Kidney (tissue), 14 donors: ENCODE results near the gene MPP1. TPM values are rescaled to one million over a fixed set of nuclear protein-coding genes. Genes with fewer than 3 reads are reported as not detected.

Experiments used
- DNase-seq, 5 donors: peaks; one replicate each; pipeline ENCODE4 v3.0.0-alpha.2; 2013 to 2020
- FAIRE-seq: peaks from 2 replicates; lab custom pipeline; 2012; peaks lifted over from hg19 to GRCh38; lab: Jason Lieb, UNC
- H3K27ac ChIP-seq, 2 donors: one replicate each; pipeline ENCODE4 v1.7.0; 2013; ENCODE audit warnings: low read depth in 2 of 2, low read length in 2 of 2, inconsistent platforms in 1 of 2
- H3K27me3 ChIP-seq: one replicate; pipeline ENCODE4 v1.7.1; 2013; ENCODE audit warnings: low read length, inconsistent platforms; ENCODE audit not compliant: control insufficient read depth, insufficient read depth
- H3K36me3 ChIP-seq, 3 donors: one replicate each; pipeline versions ENCODE4 v1.7.0 to v1.7.1; 2013; ENCODE audit warnings: low read length in 3 of 3, control low read depth in 1 of 3, inconsistent platforms in 1 of 3; ENCODE audit not compliant: insufficient read depth in 3 of 3, control insufficient read depth in 2 of 3
- H3K4me1 ChIP-seq, 3 donors: one replicate each; pipeline versions ENCODE4 v1.7.0 to v1.7.1; 2013; ENCODE audit warnings: low read length in 3 of 3, inconsistent platforms in 1 of 3, low read depth in 1 of 3; ENCODE audit not compliant: control insufficient read depth in 2 of 3, insufficient read depth in 2 of 3
- H3K4me3 ChIP-seq, 3 donors: one replicate each; pipeline versions ENCODE4 v1.7.0 to v1.8.1; 2013; ENCODE audit warnings: low read length in 3 of 3, control low read depth in 1 of 3, inconsistent platforms in 1 of 3
- H3K9ac ChIP-seq, 3 donors: one replicate each; pipeline versions ENCODE4 v1.7.0 to v1.7.1; 2013; ENCODE audit warnings: low read length in 3 of 3, control low read depth in 1 of 3, inconsistent platforms in 1 of 3
- H3K9me3 ChIP-seq, 3 donors: one replicate each; pipeline versions ENCODE4 v1.7.0 to v1.7.1; 2013; ENCODE audit warnings: low read length in 3 of 3, control low read depth in 1 of 3, inconsistent platforms in 1 of 3; ENCODE audit not compliant: control insufficient read depth in 2 of 3, insufficient read depth in 1 of 3
- CTCF ChIP-seq: IDR thresholded peaks from 3 replicates; pipeline ENCODE4 v1.5.1; 2012; ENCODE audit warnings: mild to moderate bottlenecking, moderate library complexity, borderline replicate concordance; ENCODE audit not compliant: insufficient read depth; ENCODE audit errors: extremely low read depth
- intact Hi-C: fragments of 100-400 bp; cut with DNase I; formaldehyde crosslinking; loops from one replicate; pipeline ENCODE4 v1.11.1; 2022
- polyA plus RNA-seq: library from polyadenylated mRNA; stranded (reverse); fragments of 350-450 nt; fragmentation: Illumina TruSeq; extraction: RNeasy Lipid Tissue Mini Kit (QIAGEN cat#74804); gene quantifications from one replicate; pipeline ENCODE4 v1.2.3, GENCODE V29; 2014; ENCODE audit warnings: low read depth, low replicate concordance; ENCODE audit not compliant: insufficient read depth
- total RNA-seq: library from RNA; stranded (reverse); fragmentation: NEBNext Ultra II Directional; extraction: Animal tissue kit (Norgen Biotek cat#: 25700); gene quantifications from one replicate; pipeline ENCODE4 v1.2.1, GENCODE V29; 2021
- donor health status: control.
- donor health status: control.
- donor health status: control.
- donor health status: control.
- donor health status: control.
- donor health status: DM: yes; HTN: yes; CAD: no.
- donor health status: Normal renal cell carcinoma (clear cell type).

The MPP1 gene
- total and polyA plus RNA-seq, 2 donors from 2014 or later, result 47.0 to 76.4 TPM

- H3K36me3 ChIP-seq, result no peaks in the 10 kb centered on the region
- TF ChIP-seq CTCF, result no peak
- H3K27me3 ChIP-seq, result no peaks in the 10 kb centered on the region
- no peak overlapping the region for H3K4me3 ChIP-seq
- peaks cover 0 to 36% (median 25%) of the 10 kb centered on the region in 3 donors for H3K4me1 ChIP-seq
- DNase-seq (no peak), FAIRE-seq (no peak)
- no peak overlapping the region for H3K9ac ChIP-seq
- intact Hi-C loops, result no loop called here
- no peaks in the 10 kb centered on the region for H3K9me3 ChIP-seq
- no peak overlapping the region for H3K27ac ChIP-seq
These were observed 72.2 kb downstream of the MPP1 start for GRCh38 chrX:154733066-154733425.

- no peak for TF ChIP-seq CTCF
- Histone ChIP-seq H3K36me3 (no peaks in the 10 kb centered on the region), H3K27ac (peak overlapping the region in 1 of 2 donors; percentile 23), H3K4me3 (no peak overlapping the region), H3K4me1 (peaks cover 0 to 41% (median 26%) of the 10 kb centered on the region in 3 donors), H3K27me3 (no peaks in the 10 kb centered on the region), H3K9ac (no peak overlapping the region), H3K9me3 (no peaks in the 10 kb centered on the region)
- FAIRE-seq, result no peak
- intact Hi-C loops, result no loop called here
- peak in 2 of 5 donors; percentile 21 to 32 for DNase-seq
These were observed 72.7 kb downstream of the MPP1 start for GRCh38 chrX:154732421-154733065.

GRCh38 chrX:154731881-154732280 lies 73.4 kb downstream of the MPP1 start:
- intact Hi-C loops, result no loop called here
- no peak for TF ChIP-seq CTCF
- no peak for DNase-seq
- no peak overlapping the region for H3K4me3 ChIP-seq
- H3K27me3 ChIP-seq, result no peaks in the 10 kb centered on the region
- H3K27ac ChIP-seq, result no peak overlapping the region
- no peak overlapping the region for H3K9ac ChIP-seq
- H3K36me3 ChIP-seq, result no peaks in the 10 kb centered on the region
- H3K4me1 ChIP-seq, result peaks cover 0 to 47% (median 28%) of the 10 kb centered on the region in 3 donors
- H3K9me3 ChIP-seq, result no peaks in the 10 kb centered on the region
- no peak for FAIRE-seq

GRCh38 chrX:154731184-154731583 lies 74.1 kb downstream of the MPP1 start:
- no peak overlapping the region for H3K4me3 ChIP-seq
- H3K27ac ChIP-seq, result no peak overlapping the region
- H3K9ac ChIP-seq, result no peak overlapping the region
- DNase-seq (no peak), FAIRE-seq (no peak)
- peaks cover 0 to 47% (median 28%) of the 10 kb centered on the region in 3 donors for H3K4me1 ChIP-seq
- no peaks in the 10 kb centered on the region for H3K36me3 ChIP-seq
- intact Hi-C loops, result no loop called here
- H3K27me3 ChIP-seq, result no peaks in the 10 kb centered on the region
- H3K9me3 ChIP-seq, result no peaks in the 10 kb centered on the region
- no peak for TF ChIP-seq CTCF
